ENCODE measurements around the gene SRD5A2. TPM values are rescaled to one million over a fixed set of nuclear protein-coding genes. Genes with fewer than 3 reads are reported as not detected.
A peak's percentile ranks its signal among the peaks of the same experiment; 100 is the strongest.

The SRD5A2 gene
- total RNA-seq, 1 experiment from 2014 or later = not detected

GRCh38 chr2:31524592-31524991 is 56.1 kb downstream of the SRD5A2 start:
- Histone ChIP-seq H3K4me1 (ENCODE audit: insufficient read depth, low read length, poor library complexity, severe bottlenecking) (no peaks in the 10 kb centered on the region), H3K9me3 (ENCODE audit: low read depth, low read length, poor library complexity, severe bottlenecking) (no peaks in the 10 kb centered on the region), H3K27me3 (replicated peaks; ENCODE audit: insufficient read depth, low read depth, low read length, poor library complexity) (peaks cover 16% of the 10 kb centered on the region), H3K4me3 (ENCODE audit: low read depth, low read length, poor library complexity, severe bottlenecking) (no peak overlapping the region), H3K27ac (ENCODE audit: low read depth, low read length, poor library complexity, severe bottlenecking) (no peak overlapping the region), H3K36me3 (ENCODE audit: insufficient read depth, low read length, poor library complexity, severe bottlenecking) (no peaks in the 10 kb centered on the region)
- DNase-seq (ENCODE audit: low spot score) = no peak
- CTCF ChIA-PET = no interaction called here
- TF ChIP-seq EZH2 (IDR thresholded peaks at IDR 0.05; ENCODE audit: borderline replicate concordance, low read depth, low read length, poor library complexity, severe bottlenecking) (no peak), CTCF (conservative IDR thresholded peaks at IDR 0.05; ENCODE audit: low read depth, low read length) (no peak)
- intact Hi-C loops (cut with micrococcal nuclease; ENCODE audit: unreplicated experiment) = loop anchor here (2.0 to 10.0 kb wide), 3 partner anchors 110 to 812 kb away; partner anchors contain the start of gene XDH
- no TSS peak for BruUV-seq (replicated peaks)
- POLR2A ChIA-PET (ENCODE audit: low non-redundant PET) = no interaction called here

- ChIA-PET CTCF (interaction anchor here (0.7 kb wide), 1 partner anchor 161 kb away, joined by 3 read pairs; no protein-coding TSS in a partner anchor), POLR2A (ENCODE audit: low non-redundant PET) (no interaction called here)
- no peak overlapping the region for H3K27ac ChIP-seq (ENCODE audit: low read depth, low read length, poor library complexity, severe bottlenecking)
- peaks cover 16% of the 10 kb centered on the region for H3K27me3 ChIP-seq (replicated peaks; ENCODE audit: insufficient read depth, low read depth, low read length, poor library complexity)
- peak; percentile 72 for DNase-seq (ENCODE audit: low spot score)
- peak; percentile 89 for TF ChIP-seq CTCF (conservative IDR thresholded peaks at IDR 0.05; ENCODE audit: low read depth, low read length)
- no peak for TF ChIP-seq EZH2 (IDR thresholded peaks at IDR 0.05; ENCODE audit: borderline replicate concordance, low read depth, low read length, poor library complexity, severe bottlenecking)
- H3K36me3 ChIP-seq (ENCODE audit: insufficient read depth, low read length, poor library complexity, severe bottlenecking) = no peaks in the 10 kb centered on the region
- H3K4me3 ChIP-seq (ENCODE audit: low read depth, low read length, poor library complexity, severe bottlenecking) = no peak overlapping the region
- no peaks in the 10 kb centered on the region for H3K9me3 ChIP-seq (ENCODE audit: low read depth, low read length, poor library complexity, severe bottlenecking)
- no peaks in the 10 kb centered on the region for H3K4me1 ChIP-seq (ENCODE audit: insufficient read depth, low read length, poor library complexity, severe bottlenecking)
- BruUV-seq (replicated peaks) = no TSS peak
- intact Hi-C loops (cut with micrococcal nuclease; ENCODE audit: unreplicated experiment) = loop anchor here (2.0 to 10.0 kb wide), 3 partner anchors 109 to 812 kb away; partner anchors contain the start of gene XDH
Measured at GRCh38 chr2:31523871-31524492, 56.8 kb downstream of the SRD5A2 start.

- Histone ChIP-seq H3K4me1 (ENCODE audit: insufficient read depth, low read length, poor library complexity, severe bottlenecking) (no peaks in the 10 kb centered on the region), H3K4me3 (ENCODE audit: low read depth, low read length, poor library complexity, severe bottlenecking) (no peak overlapping the region), H3K9me3 (ENCODE audit: low read depth, low read length, poor library complexity, severe bottlenecking) (no peaks in the 10 kb centered on the region), H3K36me3 (ENCODE audit: insufficient read depth, low read length, poor library complexity, severe bottlenecking) (no peaks in the 10 kb centered on the region), H3K27me3 (replicated peaks; ENCODE audit: insufficient read depth, low read depth, low read length, poor library complexity) (peaks cover 16% of the 10 kb centered on the region), H3K27ac (ENCODE audit: low read depth, low read length, poor library complexity, severe bottlenecking) (no peak overlapping the region)
- no TSS peak for BruUV-seq (replicated peaks)
- no peak for DNase-seq (ENCODE audit: low spot score)
- intact Hi-C loops (cut with micrococcal nuclease; ENCODE audit: unreplicated experiment) = loop anchor here (5.0 to 10.0 kb wide), 2 partner anchors 138 to 810 kb away; no protein-coding TSS in a partner anchor
- TF ChIP-seq EZH2 (IDR thresholded peaks at IDR 0.05; ENCODE audit: borderline replicate concordance, low read depth, low read length, poor library complexity, severe bottlenecking) (no peak), CTCF (conservative IDR thresholded peaks at IDR 0.05; ENCODE audit: low read depth, low read length) (no peak)
- ChIA-PET POLR2A (ENCODE audit: low non-redundant PET) (no interaction called here), CTCF (interaction anchor here (1.3 kb wide), 1 partner anchor 17 kb away, joined by 3 read pairs; no protein-coding TSS in a partner anchor)
Measured at GRCh38 chr2:31522786-31523185, 58.0 kb downstream of the SRD5A2 start.
